Prostate gland (tissue), 2 donors: ENCODE measurements around the gene FNBP1.

Experiments
- CTCF ChIP-seq, 4 experiments: fragments of 200-600 bp in 2 of 4; fragments of 450-650 bp in 2 of 4; sonication (generic) in 2 of 4; IDR thresholded peaks; 1 replicate in 3 of 4; 2 replicates in 1 of 4; pipeline ENCODE4 v1.5.1; 2016 to 2019; ENCODE audit warnings: antibody characterized with exemption in 4 of 4, mild to moderate bottlenecking in 2 of 4, moderate library complexity in 2 of 4
- POLR2A ChIP-seq: fragments of 450-650 bp; IDR thresholded peaks from one replicate; pipeline ENCODE4 v1.6.1; 2016; ENCODE audit warnings: antibody characterized with exemption, mild to moderate bottlenecking

- TF ChIP-seq CTCF (IDR thresholded peaks at IDR 0.05) (no peak), POLR2A (no peak)
These were observed 132.1 kb downstream of the FNBP1 start for GRCh38 chr9:129910628-129911567.
